Measurements from ENCODE around the gene BNC1.

GRCh38 chr15:83268147-83268546, 16.3 kb downstream of the BNC1 start:
- TF ChIP-seq CTCF (conservative IDR thresholded peaks at IDR 0.05; ENCODE audit: low read depth, low read length) (no peak), RAD21 (IDR thresholded peaks at IDR 0.05; ENCODE audit: low read length) (no peak), POLR2A (IDR thresholded peaks at IDR 0.05; ENCODE audit: low read depth, low read length) (no peak), FOS (IDR thresholded peaks at IDR 0.05; ENCODE audit: low read depth, low read length) (no peak), NFE2L2 (IDR thresholded peaks at IDR 0.05; ENCODE audit: low read depth, low read length) (no peak)

Data from IMR-90 (cell line).